K562 (cell line): Measurements from ENCODE around the gene PARD6B. TPM values are rescaled to one million over a fixed set of nuclear protein-coding genes. Genes with fewer than 3 reads are reported as not detected.

ENCODE experiments used
- ATAC-seq: fragments of 200-7000 bp; cut with Tn5 transposase; 3 replicates; pipeline ENCODE4 v1.9.1; 2020; ENCODE audit warnings: moderate library complexity
- BruUV-seq: library from RNA; stranded (reverse); fragments of 400-500 nt; replicated peaks from 2 replicates; lab custom pipeline; 2021; lab: Mats Ljungman, UMichigan
- CTCF ChIA-PET: fragments of 300-600 bp; formaldehyde crosslinking; extraction: SDS; loops from one replicate; lab custom pipeline; 2021; ENCODE audit warnings: low intra/inter-chr PET ratio; lab: Yijun Ruan, JAX
- POLR2A ChIA-PET: fragments of 300-600, 350-650 bp; sonication (Branson Sonifier 250); formaldehyde crosslinking; extraction: SDS; loops from one replicate; lab custom pipeline; 2021; ENCODE audit warnings: antibody characterized with exemption, inconsistent platforms; lab: Yijun Ruan, JAX
- DNase-seq, 4 experiments: peaks; one replicate each; pipeline versions ENCODE4 v3.0.0 to v3.0.0-alpha.2; 2011 to 2018; ENCODE audit warnings: low spot score in 3 of 4, mixed read lengths in 3 of 4; ENCODE audit errors: extremely low read depth in 1 of 4
- FAIRE-seq: peaks from 2 replicates; lab custom pipeline; 2011; peaks lifted over from hg19 to GRCh38; lab: Jason Lieb, UNC
- H2AFZ ChIP-seq: 2 replicates; pipeline ENCODE4 v1.6.0; 2011; ENCODE audit warnings: low read depth, low read length, control low read depth, inconsistent platforms
- H3K27ac ChIP-seq: fragments of 200-600 bp; 3 replicates; pipeline ENCODE4 v1.8.0; 2011; ENCODE audit warnings: low read depth, mild to moderate bottlenecking, control low read depth, inconsistent platforms, low read length, moderate library complexity, mixed read lengths; ENCODE audit errors: extremely low read depth
- H3K27me3 ChIP-seq, 2 experiments: fragments of 300-600 bp in 1 of 2; 2 replicates in 1 of 2; 3 replicates in 1 of 2; pipeline versions ENCODE4 v1.6.0 to v1.8.0; 2011; ENCODE audit warnings: inconsistent platforms in 2 of 2, low read length in 2 of 2, mild to moderate bottlenecking in 1 of 2, mixed read lengths in 1 of 2, moderate library complexity in 1 of 2; ENCODE audit not compliant: control insufficient read depth in 2 of 2, insufficient read depth in 2 of 2
- H3K36me3 ChIP-seq: fragments of 300-600 bp; 3 replicates; pipeline ENCODE4 v1.8.0; 2011; ENCODE audit warnings: mild to moderate bottlenecking, low read length, inconsistent platforms; ENCODE audit not compliant: control insufficient read depth, insufficient read depth
- H3K4me1 ChIP-seq, 2 experiments: fragments of 200-600 bp in 1 of 2; replicated peaks in 1 of 2; 2 replicates in 1 of 2; 3 replicates in 1 of 2; pipeline versions ENCODE4 v1.5.1 to v1.8.0; 2011; ENCODE audit warnings: inconsistent platforms in 2 of 2, low read length in 2 of 2, mild to moderate bottlenecking in 1 of 2, mixed read lengths in 1 of 2, moderate library complexity in 1 of 2; ENCODE audit not compliant: control insufficient read depth in 2 of 2, insufficient read depth in 2 of 2
- H3K4me2 ChIP-seq: 2 replicates; pipeline ENCODE4 v1.6.1; 2011; ENCODE audit warnings: low read length, control low read depth, inconsistent platforms, mixed read lengths; ENCODE audit not compliant: insufficient read depth
- H3K4me3 ChIP-seq: fragments of 200-600 bp; sonication (generic), shearing (Covaris generic); 2 replicates; pipeline ENCODE4 v1.5.1; 2016; ENCODE audit warnings: control low read depth, inconsistent platforms
- H3K79me2 ChIP-seq: fragments of 200-600 bp; 3 replicates; pipeline ENCODE4 v1.8.0; 2011; ENCODE audit warnings: low read length, inconsistent platforms; ENCODE audit not compliant: control insufficient read depth, insufficient read depth
- H3K9ac ChIP-seq, 2 experiments: 2 replicates each; pipeline versions ENCODE4 v1.6.0 to v1.6.1; 2011; ENCODE audit warnings: low read depth in 2 of 2, low read length in 2 of 2, control low read depth in 1 of 2, inconsistent platforms in 1 of 2, mild to moderate bottlenecking in 1 of 2, mixed read lengths in 1 of 2; ENCODE audit not compliant: insufficient read depth in 1 of 2
- H3K9me1 ChIP-seq: one replicate; pipeline ENCODE4 v1.6.0; 2011; ENCODE audit warnings: inconsistent platforms, mild to moderate bottlenecking, low read length, moderate library complexity; ENCODE audit not compliant: control insufficient read depth, insufficient read depth
- H3K9me3 ChIP-seq: replicated peaks from 2 replicates; pipeline ENCODE4 v1.5.1; 2011; ENCODE audit warnings: low read depth, low read length, inconsistent platforms; ENCODE audit not compliant: control insufficient read depth, insufficient read depth
- H4K20me1 ChIP-seq: replicated peaks from 2 replicates; pipeline ENCODE4 v1.6.1; 2011; ENCODE audit warnings: low read length, inconsistent platforms, mixed read lengths; ENCODE audit not compliant: control insufficient read depth, insufficient read depth
- BCL6 ChIP-seq: fragments of 250-450 bp; sonication (Bioruptor Pico); IDR thresholded peaks from 2 replicates; pipeline ENCODE4 v1.4.0; 2020
- CC2D1A ChIP-seq: fragments of 450-650 bp; IDR thresholded peaks from 2 replicates; pipeline ENCODE4 v1.6.1; 2017; ENCODE audit warnings: mild to moderate bottlenecking
- EGR1 ChIP-seq: fragments of 450-650 bp; conservative IDR thresholded peaks from 2 replicates; pipeline ENCODE4 v1.6.1; 2017; ENCODE audit warnings: mild to moderate bottlenecking
- FOXJ3 ChIP-seq: sonication (generic); formaldehyde crosslinking; IDR thresholded peaks from 2 replicates; pipeline ENCODE4 v1.4.0; 2020; ENCODE audit warnings: mild to moderate bottlenecking, missing genetic modification reagents
- WGBS: fragments of 100-300 bp; shearing (Covaris generic); methylation state at CpG from one replicate; pipeline ENCODE4 v1.1.6; 2016; ENCODE audit warnings: low coverage, mixed read lengths; ENCODE audit not compliant: insufficient coverage; ENCODE audit errors: missing lambda C conversion rate; 5-methylcytosine and 5-hydroxymethylcytosine counted together
- in situ Hi-C: fragments of 300-500 bp; cut with MboI; formaldehyde crosslinking; loops from 4 replicates; pipeline ENCODE4 v1.15.0; 2018; ENCODE audit warnings: inconsistent platforms, mixed read lengths
- intact Hi-C: fragments of 100-400 bp; cut with micrococcal nuclease; formaldehyde crosslinking; loops from 2 replicates; pipeline ENCODE4 v1.14.2; 2022
- polyA plus RNA-seq, 8 experiments: library from polyadenylated mRNA; depleted of rRNA in 4 of 8; stranded (reverse) in 5 of 8; unstranded in 3 of 8; fragments of >200 nt; fragmentation: Nextera tagmentation in 2 of 8; fragmentation: Illumina TruSeq in 1 of 8; extraction: Ambion mirVana in 2 of 8; extraction: Trizol in 1 of 8; gene quantifications; 2 replicates each; pipeline versions ENCODE4 v1.2.1 to v1.2.3, GENCODE V29; 2011 to 2014; ENCODE audit warnings: inconsistent platforms in 1 of 8, missing spikeins in 1 of 8
- total RNA-seq, 7 experiments: library from RNA; depleted of rRNA in 6 of 7; stranded (reverse); fragments of >200 nt in 6 of 7; fragmentation: Illumina TruSeq in 2 of 7; extraction: Trizol in 2 of 7; gene quantifications; 2 replicates each; pipeline versions ENCODE4 v1.2.1 to v1.2.3, GENCODE V29; 2011 to 2021; ENCODE audit warnings: low replicate concordance in 1 of 7
- TF ChIP-seq, protein P1 (sequence below), 3 experiments: fragments of 200-800 bp in 1 of 3; fragments of 250-450 bp in 1 of 3; fragments of 450-650 bp in 1 of 3; sonication (Bioruptor Pico) in 1 of 3; sonication (Bioruptor generic) in 1 of 3; formaldehyde crosslinking in 1 of 3; IDR thresholded peaks; 2 replicates each; pipeline versions ENCODE4 v1.6.1 to v1.8.0; 2016 to 2022; ENCODE audit warnings: mild to moderate bottlenecking in 2 of 3, missing genetic modification characterization in 2 of 3, missing compliant biosample characterization in 1 of 3, moderate library complexity in 1 of 3

PARD6B gene
- total and polyA plus RNA-seq, 9 of the 15 experiments (the other 6 are each of a cell fraction or from before 2014, with no cell fraction given), result 1.7 to 12.3 (median 5.5) TPM

DNA sequence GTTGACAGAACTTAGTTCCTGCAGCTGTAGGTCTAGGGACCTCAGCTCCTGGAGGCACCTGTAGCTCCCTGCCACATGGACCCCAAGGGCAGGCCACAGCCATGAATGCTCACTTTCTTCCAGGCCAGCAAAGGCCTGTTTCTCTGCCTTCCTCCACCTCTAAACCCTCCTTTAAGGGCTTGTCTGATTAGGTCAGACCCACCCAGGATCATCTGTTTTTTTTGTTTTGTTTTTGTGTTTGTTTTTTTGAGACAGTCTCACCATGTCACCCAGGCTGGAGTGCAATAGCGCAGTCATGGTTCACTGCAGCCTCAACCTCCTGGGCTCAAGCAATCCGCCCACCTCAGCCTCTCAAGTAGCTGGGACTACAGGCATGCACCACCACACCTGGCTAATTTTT lies 52.0 kb downstream of the PARD6B start (continued):
- TF ChIP-seq, protein P1, sequence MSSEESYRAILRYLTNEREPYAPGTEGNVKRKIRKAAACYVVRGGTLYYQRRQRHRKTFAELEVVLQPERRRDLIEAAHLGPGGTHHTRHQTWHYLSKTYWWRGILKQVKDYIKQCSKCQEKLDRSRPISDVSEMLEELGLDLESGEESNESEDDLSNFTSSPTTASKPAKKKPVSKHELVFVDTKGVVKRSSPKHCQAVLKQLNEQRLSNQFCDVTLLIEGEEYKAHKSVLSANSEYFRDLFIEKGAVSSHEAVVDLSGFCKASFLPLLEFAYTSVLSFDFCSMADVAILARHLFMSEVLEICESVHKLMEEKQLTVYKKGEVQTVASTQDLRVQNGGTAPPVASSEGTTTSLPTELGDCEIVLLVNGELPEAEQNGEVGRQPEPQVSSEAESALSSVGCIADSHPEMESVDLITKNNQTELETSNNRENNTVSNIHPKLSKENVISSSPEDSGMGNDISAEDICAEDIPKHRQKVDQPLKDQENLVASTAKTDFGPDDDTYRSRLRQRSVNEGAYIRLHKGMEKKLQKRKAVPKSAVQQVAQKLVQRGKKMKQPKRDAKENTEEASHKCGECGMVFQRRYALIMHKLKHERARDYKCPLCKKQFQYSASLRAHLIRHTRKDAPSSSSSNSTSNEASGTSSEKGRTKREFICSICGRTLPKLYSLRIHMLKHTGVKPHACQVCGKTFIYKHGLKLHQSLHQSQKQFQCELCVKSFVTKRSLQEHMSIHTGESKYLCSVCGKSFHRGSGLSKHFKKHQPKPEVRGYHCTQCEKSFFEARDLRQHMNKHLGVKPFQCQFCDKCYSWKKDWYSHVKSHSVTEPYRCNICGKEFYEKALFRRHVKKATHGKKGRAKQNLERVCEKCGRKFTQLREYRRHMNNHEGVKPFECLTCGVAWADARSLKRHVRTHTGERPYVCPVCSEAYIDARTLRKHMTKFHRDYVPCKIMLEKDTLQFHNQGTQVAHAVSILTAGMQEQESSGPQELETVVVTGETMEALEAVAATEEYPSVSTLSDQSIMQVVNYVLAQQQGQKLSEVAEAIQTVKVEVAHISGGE (CRISPR knock-in tag; IDR thresholded peaks at IDR 0.05), result peak in 1 of 3 experiments; percentile 82; a peak in 2 of 6 replicates
- TF ChIP-seq FOXJ3, result no peak
- no peak for TF ChIP-seq BCL6 (CRISPR knock-in tag)
- TF ChIP-seq, all 486 proteins: peak for 3

DNA sequence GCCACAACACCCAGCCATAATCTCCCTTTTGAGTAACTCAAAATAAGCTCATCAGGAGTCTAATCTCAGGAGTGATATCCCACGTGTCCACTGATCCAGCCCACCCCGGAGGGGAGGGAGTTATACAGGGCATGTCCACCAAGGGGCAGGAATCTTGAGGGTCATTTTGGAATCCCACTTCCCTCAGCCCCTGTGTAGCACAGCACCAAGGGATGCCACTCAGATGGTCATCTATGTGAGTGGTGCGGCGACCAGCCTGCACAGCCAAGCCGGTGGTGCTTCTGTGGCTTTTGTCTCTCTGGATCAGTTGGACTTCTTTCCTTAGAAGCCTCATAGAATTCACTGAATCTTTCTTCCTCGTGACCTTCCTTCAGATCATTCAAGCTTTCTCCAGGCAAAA lies 52.5 kb downstream of the PARD6B start:
- Histone ChIP-seq H3K9ac (peak overlapping the region in 1 of 2 experiments; percentile 69; a peak in 1 of 4 replicates), H3K36me3 (no peaks in the 10 kb centered on the region), H3K4me1 (peaks cover 2 to 8% of the 10 kb centered on the region in 2 experiments; a peak in 3 of 5 replicates), H2AFZ (peak overlapping the region; percentile 32), H3K27me3 (no peaks in the 10 kb centered on the region), H3K9me3 (no peaks in the 10 kb centered on the region), H3K79me2 (no peaks in the 10 kb centered on the region), H3K27ac (no peak overlapping the region), H4K20me1 (no peaks in the 10 kb centered on the region), H3K9me1 (no peaks in the 10 kb centered on the region), H3K4me3 (no peak overlapping the region), H3K4me2 (no peak overlapping the region)
- FAIRE-seq, result no peak
- TF ChIP-seq CC2D1A (no peak), EGR1 (no peak)
- TF ChIP-seq, protein P1 (CRISPR knock-in tag; IDR thresholded peaks at IDR 0.05), result peak in 1 of 3 experiments; percentile 85; a peak in 2 of 6 replicates
- no peak for DNase-seq
- ATAC-seq, result peak; percentile 24; the same call in 2 of the 3 replicates
- 54% methylated on average over 6 of the region's 6 CpGs for WGBS
- ChIA-PET CTCF (no interaction called here), POLR2A (interaction anchor here (0.6 to 1.0 kb wide), 3 partner anchors 34 to 158 kb away, joined by 3 read pairs; no protein-coding TSS in a partner anchor)
- in situ Hi-C loops (no loop called here), intact Hi-C loops (no loop called here)
- BruUV-seq, result no TSS peak
